Hair follicular keratinocyte (primary cell): ENCODE data around the gene UQCRFS1. TPM values are rescaled to one million over a fixed set of nuclear protein-coding genes. Genes with fewer than 3 reads are reported as not detected.

Experiments used
- total RNA-seq: library from RNA; depleted of rRNA; stranded (reverse); fragments of >200 nt; gene quantifications from 2 replicates; pipeline ENCODE4 v1.2.3, GENCODE V29; 2015

Gene UQCRFS1
- total RNA-seq: 42.2 and 50.3 TPM in 2 replicates

GRCh38 chr19:29212648-29213573, at the start of gene UQCRFS1:
TSS of gene UQCRFS1 (minus strand) at chr19:29213151. CDS start at chr19:29213118, 33 bp downstream.

